ENCODE data around the gene DUSP9.
"Not testable (repeated sequence)": the region's sequence is repeated elsewhere in the genome, so short reads cannot be mapped to it uniquely, and the experiment has no call there.

Gene DUSP9

DNA sequence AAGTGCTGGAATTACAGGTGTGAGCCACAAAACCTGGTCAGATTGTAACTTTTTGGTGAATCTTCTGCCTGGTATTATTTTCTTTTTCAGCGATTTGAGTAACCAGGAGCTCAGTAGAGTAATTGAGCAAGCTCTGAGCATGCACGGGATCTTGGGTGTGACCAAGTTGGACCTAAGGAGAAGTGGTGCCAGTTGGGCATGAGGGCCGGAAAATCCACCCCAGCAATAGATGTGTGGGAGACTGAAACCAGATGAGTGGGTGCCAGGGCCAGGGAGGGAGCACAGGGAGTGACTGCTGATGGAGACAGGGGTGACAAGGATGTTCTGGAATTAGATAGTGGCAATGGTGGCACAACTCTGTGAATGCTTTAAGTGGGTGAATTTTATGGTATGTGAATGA lies 44.4 kb upstream of the DUSP9 start:
- TF ChIP-seq, protein P1, sequence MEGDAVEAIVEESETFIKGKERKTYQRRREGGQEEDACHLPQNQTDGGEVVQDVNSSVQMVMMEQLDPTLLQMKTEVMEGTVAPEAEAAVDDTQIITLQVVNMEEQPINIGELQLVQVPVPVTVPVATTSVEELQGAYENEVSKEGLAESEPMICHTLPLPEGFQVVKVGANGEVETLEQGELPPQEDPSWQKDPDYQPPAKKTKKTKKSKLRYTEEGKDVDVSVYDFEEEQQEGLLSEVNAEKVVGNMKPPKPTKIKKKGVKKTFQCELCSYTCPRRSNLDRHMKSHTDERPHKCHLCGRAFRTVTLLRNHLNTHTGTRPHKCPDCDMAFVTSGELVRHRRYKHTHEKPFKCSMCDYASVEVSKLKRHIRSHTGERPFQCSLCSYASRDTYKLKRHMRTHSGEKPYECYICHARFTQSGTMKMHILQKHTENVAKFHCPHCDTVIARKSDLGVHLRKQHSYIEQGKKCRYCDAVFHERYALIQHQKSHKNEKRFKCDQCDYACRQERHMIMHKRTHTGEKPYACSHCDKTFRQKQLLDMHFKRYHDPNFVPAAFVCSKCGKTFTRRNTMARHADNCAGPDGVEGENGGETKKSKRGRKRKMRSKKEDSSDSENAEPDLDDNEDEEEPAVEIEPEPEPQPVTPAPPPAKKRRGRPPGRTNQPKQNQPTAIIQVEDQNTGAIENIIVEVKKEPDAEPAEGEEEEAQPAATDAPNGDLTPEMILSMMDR (IDR thresholded peaks at IDR 0.05): no peak
- no peak for DNase-seq (ENCODE audit: low spot score)
- Histone ChIP-seq H3K4me3 (no peak overlapping the region), H3K27ac (no peak overlapping the region)

DNA sequence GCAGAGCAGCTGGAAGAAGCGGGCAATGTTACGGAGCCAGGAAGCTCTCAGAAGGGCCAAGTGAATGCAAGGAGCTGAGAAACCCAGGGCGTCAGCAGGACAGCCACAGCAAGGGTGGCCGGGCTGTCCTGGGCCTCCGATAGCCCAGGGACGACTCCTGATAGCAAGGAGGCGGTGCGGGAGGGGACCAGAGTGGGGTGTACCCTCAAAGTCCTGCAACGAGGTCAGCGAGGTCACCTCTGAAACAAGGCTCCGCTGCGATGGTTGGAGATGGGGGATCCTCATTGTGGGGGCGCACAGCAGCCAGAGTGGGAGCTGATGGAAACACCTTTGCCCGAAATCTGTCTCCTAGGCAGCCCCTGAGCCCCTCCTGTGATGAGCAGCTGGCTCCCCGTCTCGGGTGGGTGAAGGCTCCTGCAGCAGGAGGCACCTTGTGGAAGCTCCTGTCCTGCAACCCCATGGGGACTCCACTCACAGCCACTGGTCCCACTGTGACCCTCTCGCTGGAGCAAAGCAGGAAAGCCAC lies 43.8 kb upstream of the DUSP9 start:
- TF ChIP-seq, protein P1 (IDR thresholded peaks at IDR 0.05): no peak
- no peak for DNase-seq (ENCODE audit: low spot score)
- H3K4me3 ChIP-seq: no peak overlapping the region
- H3K27ac ChIP-seq: no peak overlapping the region

DNA sequence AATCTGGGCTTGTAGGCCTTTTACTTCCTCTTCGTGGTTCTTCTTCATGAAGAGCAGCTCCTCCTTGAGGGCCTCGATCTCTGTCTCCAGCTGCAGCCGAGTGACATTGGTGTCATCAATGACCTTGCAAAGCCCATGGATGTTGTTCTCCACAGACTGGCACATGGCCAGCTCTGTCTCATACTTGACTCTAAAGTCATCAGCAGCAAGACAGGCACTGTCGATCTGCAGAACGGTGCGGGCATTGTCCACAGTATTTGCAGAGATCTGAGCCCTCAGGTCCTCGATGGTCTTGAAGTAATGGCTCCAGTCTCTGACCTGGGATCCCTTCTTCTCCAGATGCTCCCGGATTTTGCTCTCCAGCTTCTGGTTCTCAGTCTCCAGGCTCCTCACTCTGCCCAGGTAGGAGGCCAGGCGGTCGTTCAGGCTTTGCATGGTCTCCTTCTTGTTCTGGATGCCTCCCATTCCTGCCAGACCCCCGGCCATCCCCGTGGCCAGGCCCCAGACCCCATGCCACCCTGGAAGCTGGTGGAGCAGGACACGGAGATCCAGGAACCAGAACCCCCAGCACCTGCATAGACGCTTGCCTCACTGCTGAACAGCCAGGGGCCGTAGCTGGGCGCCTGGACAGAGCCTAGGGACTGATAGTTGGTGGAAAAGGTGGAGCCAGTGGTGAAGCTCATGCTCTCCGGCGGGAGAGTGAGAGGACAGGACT lies 42.2 kb upstream of the DUSP9 start:
- H3K27ac ChIP-seq; DNase-seq (ENCODE audit: low spot score); H3K4me3 ChIP-seq: not testable (repeated sequence)

DNA sequence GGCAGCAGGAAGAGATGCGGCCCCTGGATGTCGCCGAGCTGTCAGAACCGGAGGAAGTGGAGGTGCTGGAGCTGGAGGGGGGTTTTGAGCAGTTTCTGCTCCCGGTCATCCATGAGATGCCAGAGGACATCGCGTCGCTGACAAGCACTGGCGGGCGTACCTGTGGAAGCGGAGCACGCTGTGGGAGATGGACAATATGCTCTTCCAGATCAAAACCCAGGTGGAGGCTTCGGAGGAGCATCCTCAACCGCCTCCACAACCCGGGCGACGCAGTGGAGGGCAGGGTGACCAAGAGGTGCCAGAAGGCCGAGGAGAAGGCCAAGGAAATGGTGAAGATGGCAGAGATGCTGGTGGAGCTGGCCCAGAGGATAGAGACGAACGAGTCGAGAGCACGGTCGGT lies 40.5 kb upstream of the DUSP9 start:
- TF ChIP-seq, protein P1 (IDR thresholded peaks at IDR 0.05): no peak
- no peak for DNase-seq (ENCODE audit: low spot score)
- Histone ChIP-seq H3K4me3 (no peak overlapping the region), H3K27ac (no peak overlapping the region)

DNA sequence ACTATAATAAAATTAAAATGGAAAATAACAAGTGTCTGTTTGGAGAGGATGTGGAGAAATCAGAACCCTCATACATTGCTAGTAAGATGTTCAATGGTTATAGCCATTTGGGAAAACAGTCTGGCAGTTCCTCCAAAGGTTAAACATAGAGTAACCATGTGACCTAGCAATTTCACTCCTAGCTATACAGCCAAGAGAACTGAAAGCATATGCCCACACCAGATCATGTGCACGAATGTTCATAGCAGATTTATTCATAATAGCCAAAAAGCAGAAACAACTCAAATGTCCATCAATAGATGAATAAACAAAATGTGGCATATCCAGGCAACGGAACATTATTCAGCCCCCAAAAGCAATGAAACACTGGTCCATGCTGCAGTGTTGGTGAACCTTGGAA lies 38.6 kb upstream of the DUSP9 start:
- no peak overlapping the region for H3K27ac ChIP-seq
- H3K4me3 ChIP-seq: no peak overlapping the region
- TF ChIP-seq, protein P1 (IDR thresholded peaks at IDR 0.05): no peak
- no peak for DNase-seq (ENCODE audit: low spot score)

DNA sequence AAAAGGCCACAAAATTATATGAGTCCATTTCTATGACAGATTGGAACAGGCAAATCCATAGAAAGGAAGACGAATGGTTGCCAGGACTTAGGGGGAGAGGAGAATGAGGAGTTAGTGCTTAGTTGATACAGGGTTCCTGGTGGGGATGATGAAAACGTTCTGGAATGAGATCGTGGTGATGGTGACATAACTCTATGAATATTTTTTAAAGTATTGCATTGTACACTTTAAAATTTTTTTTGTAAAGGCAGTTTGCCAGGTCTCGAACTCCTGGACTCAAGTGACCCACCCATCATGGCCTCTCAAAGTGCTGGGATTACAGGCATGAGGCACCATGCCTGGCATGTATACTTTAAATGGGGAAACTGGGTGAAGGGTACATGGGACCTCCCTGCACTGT lies 38.2 kb upstream of the DUSP9 start:
- no peak overlapping the region for H3K4me3 ChIP-seq
- TF ChIP-seq, protein P1 (IDR thresholded peaks at IDR 0.05): no peak
- DNase-seq (ENCODE audit: low spot score): no peak
- no peak overlapping the region for H3K27ac ChIP-seq

DNA sequence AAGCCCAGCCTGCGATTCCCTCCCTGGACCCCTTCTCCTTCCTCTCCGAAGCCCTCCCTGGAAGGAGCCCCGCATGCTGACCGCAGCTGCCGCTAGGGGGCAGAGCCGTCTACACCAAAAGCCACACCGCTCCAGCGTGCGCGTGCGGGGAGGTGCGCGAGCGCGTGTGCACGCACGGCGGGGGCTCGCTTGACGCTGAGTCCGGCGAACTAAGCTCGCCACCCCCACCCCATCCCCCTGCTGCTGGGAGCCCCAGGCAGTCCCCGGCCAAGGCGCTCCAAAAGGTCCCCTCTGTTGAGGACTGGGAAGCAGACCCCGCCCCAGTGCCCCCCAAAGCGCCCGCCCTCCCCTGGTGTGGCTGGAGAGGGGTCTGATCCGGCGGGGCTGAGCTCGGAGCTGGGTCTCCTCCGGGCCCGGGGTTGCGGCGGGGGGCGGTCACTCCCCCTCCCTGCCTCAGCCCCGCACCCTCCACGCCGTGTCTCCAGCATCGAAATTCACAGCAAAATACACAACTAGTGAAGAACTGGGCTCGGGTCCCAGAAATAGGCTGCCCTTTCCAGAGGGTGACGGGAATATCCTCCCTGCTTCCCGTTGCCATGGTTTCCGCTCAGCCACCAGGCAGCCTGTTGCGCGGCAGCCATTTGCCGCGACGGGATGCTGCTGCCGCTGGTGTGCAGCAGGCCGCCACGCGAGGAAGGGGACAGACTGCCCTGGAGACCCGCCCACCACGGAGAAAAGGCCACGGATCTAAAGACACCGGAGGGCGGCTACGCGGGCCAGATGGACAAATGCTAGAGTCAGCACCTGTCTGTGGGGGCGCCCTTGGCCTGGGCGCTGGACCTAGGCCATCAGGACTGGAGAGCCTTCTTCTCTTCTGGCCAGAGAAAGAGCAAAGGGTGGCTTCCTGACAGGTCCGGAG lies 36.8 kb upstream of the DUSP9 start:
- H3K4me3 ChIP-seq: peak overlapping the region; percentile 73
- no peak for DNase-seq (ENCODE audit: low spot score)
- TF ChIP-seq, protein P1 (IDR thresholded peaks at IDR 0.05): peak; percentile 53
- peak overlapping the region in 1 of 2 donors; percentile 9 for H3K27ac ChIP-seq

Data from coronary artery (tissue), 2 donors.